GM23338 (cell line): ENCODE results near the gene LHX8. TPM values are rescaled to one million over a fixed set of nuclear protein-coding genes. Genes with fewer than 3 reads are reported as not detected.

Experiments used
- ATAC-seq: fragments of 200-7000 bp; cut with Tn5 transposase; 3 replicates; pipeline ENCODE4 v1.9.1; 2020
- DNase-seq: peaks from one replicate; pipeline ENCODE4 v3.0.0-alpha.2; 2015; ENCODE audit warnings: low spot score
- H2AFZ ChIP-seq: fragments of 200-600 bp; sonication (generic); 2 replicates; pipeline ENCODE4 v1.8.0; 2016; ENCODE audit warnings: antibody characterized with exemption, mild to moderate bottlenecking, moderate library complexity
- H3F3A ChIP-seq: fragments of 200-600 bp; sonication (generic); replicated peaks from 2 replicates; pipeline ENCODE4 v1.8.0; 2017; ENCODE audit warnings: antibody characterized with exemption, mixed run types, low read depth
- H3K27ac ChIP-seq: fragments of 200-600 bp; sonication (generic); 2 replicates; pipeline ENCODE4 v1.6.1; 2016; ENCODE audit warnings: low read depth
- H3K27me3 ChIP-seq: fragments of 200-600 bp; sonication (generic); 2 replicates; pipeline ENCODE4 v1.8.0; 2016; ENCODE audit warnings: mild to moderate bottlenecking, mixed run types, moderate library complexity; ENCODE audit not compliant: insufficient read depth
- H3K36me3 ChIP-seq: fragments of 200-600 bp; sonication (generic); 2 replicates; pipeline ENCODE4 v1.8.0; 2016; ENCODE audit warnings: mild to moderate bottlenecking; ENCODE audit not compliant: insufficient read depth
- H3K4me1 ChIP-seq: fragments of 200-600 bp; sonication (generic); 2 replicates; pipeline ENCODE4 v1.8.0; 2016; ENCODE audit warnings: mild to moderate bottlenecking, moderate library complexity; ENCODE audit not compliant: insufficient read depth
- H3K4me2 ChIP-seq: fragments of 200-600 bp; sonication (generic); 2 replicates; pipeline ENCODE4 v1.7.1; 2017; ENCODE audit warnings: mixed run types
- H3K4me3 ChIP-seq: fragments of 200-600 bp; sonication (generic); 2 replicates; pipeline ENCODE4 v1.6.1; 2016; ENCODE audit warnings: mixed run types
- H3K79me2 ChIP-seq: fragments of 200-600 bp; sonication (generic); replicated peaks from 2 replicates; pipeline ENCODE4 v1.8.0; 2017; ENCODE audit warnings: mild to moderate bottlenecking; ENCODE audit not compliant: insufficient read depth
- H3K9me2 ChIP-seq: fragments of 200-600 bp; sonication (generic); 2 replicates; pipeline ENCODE4 v1.8.0; 2017; ENCODE audit not compliant: insufficient read depth
- H4K20me1 ChIP-seq: fragments of 200-600 bp; sonication (generic); replicated peaks from 2 replicates; pipeline ENCODE4 v1.8.0; 2017; ENCODE audit warnings: mild to moderate bottlenecking; ENCODE audit not compliant: insufficient read depth
- H3K27ac Mint-ChIP-seq: 2 replicates; pipeline ENCODE4 v1.8.0; 2020; ENCODE audit warnings: inconsistent platforms, mild to moderate bottlenecking, moderate library complexity, mixed read lengths
- H3K27me3 Mint-ChIP-seq: 3 replicates; pipeline ENCODE4 v1.8.0; 2022; ENCODE audit warnings: low read depth, mild to moderate bottlenecking, moderate library complexity, mixed read lengths, inconsistent platforms; ENCODE audit not compliant: insufficient read depth, poor library complexity
- H3K36me3 Mint-ChIP-seq: 3 replicates; pipeline ENCODE4 v1.8.0; 2021; ENCODE audit warnings: low read depth, mild to moderate bottlenecking, inconsistent platforms, moderate library complexity, mixed read lengths
- H3K4me1 Mint-ChIP-seq: 3 replicates; pipeline ENCODE4 v1.8.0; 2020; ENCODE audit warnings: mild to moderate bottlenecking, inconsistent platforms, mixed read lengths
- H3K4me3 Mint-ChIP-seq: 3 replicates; pipeline ENCODE4 v1.8.0; 2021; ENCODE audit warnings: moderate library complexity, mild to moderate bottlenecking, inconsistent platforms, mixed read lengths
- H3K9me3 Mint-ChIP-seq: 3 replicates; pipeline ENCODE4 v1.8.0; 2020; ENCODE audit warnings: moderate library complexity, mild to moderate bottlenecking, inconsistent platforms, mixed read lengths
- CREB1 ChIP-seq: fragments of 250-450 bp; sonication (Bioruptor Pico); IDR thresholded peaks from 2 replicates; pipeline ENCODE4 v1.5.0; 2020; ENCODE audit warnings: low read depth, mild to moderate bottlenecking, moderate library complexity
- EZH2 ChIP-seq: fragments of 200-600 bp; sonication (generic); IDR thresholded peaks from one replicate; pipeline ENCODE4 v1.8.0; 2017; ENCODE audit warnings: antibody characterized with exemption, mild to moderate bottlenecking, low read depth; ENCODE audit not compliant: unreplicated experiment
- EZH2phosphoT487 ChIP-seq: fragments of 200-600 bp; sonication (generic); IDR thresholded peaks from one replicate; pipeline ENCODE4 v1.8.1; 2018; ENCODE audit warnings: antibody characterized with exemption; ENCODE audit not compliant: unreplicated experiment
- NANOG ChIP-seq: IDR thresholded peaks from 2 replicates; pipeline ENCODE4 v1.6.1; 2016; ENCODE audit warnings: antibody characterized with exemption, borderline replicate concordance
- POLR2AphosphoS5 ChIP-seq: IDR thresholded peaks from 2 replicates; pipeline ENCODE4 v1.6.1; 2016; ENCODE audit warnings: antibody characterized with exemption, low read depth
- REST ChIP-seq: IDR thresholded peaks from one replicate; pipeline ENCODE4 v1.6.1; 2018; ENCODE audit warnings: antibody characterized with exemption; ENCODE audit not compliant: unreplicated experiment
- ZNF114 ChIP-seq: fragments of 250-450 bp; sonication (Bioruptor Pico); IDR thresholded peaks from 2 replicates; pipeline ENCODE4 v1.5.0; 2020; ENCODE audit warnings: mild to moderate bottlenecking, moderate library complexity
- ZNF462 ChIP-seq: fragments of 250-450 bp; sonication (Bioruptor Pico); IDR thresholded peaks from 2 replicates; pipeline ENCODE4 v1.5.0; 2020; ENCODE audit warnings: mild to moderate bottlenecking, moderate library complexity
- polyA plus RNA-seq: library from polyadenylated mRNA; unstranded; fragments of >200 nt; fragmentation: Nextera tagmentation; extraction: Ambion mirVana; gene quantifications from 2 replicates; pipeline ENCODE4 v1.2.1, GENCODE V29; 2016
- total RNA-seq: library from RNA; depleted of rRNA; stranded (reverse); fragments of >200 nt; shearing (Covaris generic); gene quantifications from 2 replicates; pipeline ENCODE4 v1.2.3, GENCODE V29; 2014

Gene LHX8
- total and polyA plus RNA-seq, 2 experiments from 2014 or later, result 0.68 to 0.73 TPM

GRCh38 chr1:75198761-75199160 is 64.6 kb downstream of the LHX8 start (continued):
- no peak for TF ChIP-seq ZNF462
- no peak for TF ChIP-seq EZH2
- TF ChIP-seq EZH2phosphoT487, result no peak
- no peak for TF ChIP-seq CREB1 (CRISPR knock-in tag)
- TF ChIP-seq POLR2AphosphoS5, result no peak
- TF ChIP-seq REST, result no peak

GRCh38 chr1:75202751-75203150 is 68.6 kb downstream of the LHX8 start:
- no peak overlapping the region for H3K4me3 ChIP-seq
- H3K9me3 Mint-ChIP-seq, result no peaks in the 10 kb centered on the region
- H3K9me2 ChIP-seq, result no peaks in the 10 kb centered on the region
- no peaks in the 10 kb centered on the region; the same call in 1 of the 2 replicates for H4K20me1 ChIP-seq
- H3K27me3 ChIP-seq, result no peaks in the 10 kb centered on the region
- H3K4me3 Mint-ChIP-seq, result no peak overlapping the region
- no peak overlapping the region for H3K27ac Mint-ChIP-seq
- no peak overlapping the region for H3K27ac ChIP-seq
- no peak overlapping the region for H2AFZ ChIP-seq
- DNase-seq, result no peak
- H3K4me1 ChIP-seq, result peaks cover 5% of the 10 kb centered on the region; the same call in 1 of the 2 replicates
- no peak for ATAC-seq
- H3K36me3 Mint-ChIP-seq, result no peaks in the 10 kb centered on the region
- no peaks in the 10 kb centered on the region for H3K36me3 ChIP-seq
- no peaks in the 10 kb centered on the region for H3F3A ChIP-seq
- no peaks in the 10 kb centered on the region for H3K27me3 Mint-ChIP-seq
- peaks cover 9% of the 10 kb centered on the region; the same call in 2 of the 3 replicates for H3K4me1 Mint-ChIP-seq
- TF ChIP-seq CREB1 (CRISPR knock-in tag), result no peak
- TF ChIP-seq NANOG, result no peak
- TF ChIP-seq ZNF114, result no peak
- no peak overlapping the region for H3K4me2 ChIP-seq
- no peaks in the 10 kb centered on the region for H3K79me2 ChIP-seq
